ENCODE results near the gene BBX.

DNA sequence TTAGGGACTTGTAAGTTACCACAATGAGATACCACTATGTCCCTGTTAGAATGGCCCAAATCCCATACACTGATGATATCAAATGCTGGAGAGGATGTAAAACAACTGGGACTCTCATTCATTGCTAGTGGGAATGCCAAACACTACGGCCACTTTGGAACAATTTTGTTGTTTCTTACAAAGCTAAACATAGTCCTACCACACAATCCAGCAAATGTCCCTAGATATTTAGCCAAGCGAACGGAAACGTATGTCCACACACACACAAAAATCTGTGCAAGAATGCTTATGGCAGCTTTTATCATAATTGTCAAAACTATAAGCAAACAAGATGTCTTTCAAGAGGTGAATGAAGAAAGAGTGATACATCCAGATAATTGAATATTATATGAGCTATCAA, 296.9 kb downstream of the BBX start:
- TF ChIP-seq ZNF790 (CRISPR knock-in tag; IDR thresholded peaks at IDR 0.05; ENCODE audit: borderline replicate concordance) (no peak), YY1 (IDR thresholded peaks at IDR 0.05; ENCODE audit: insufficient read depth, insufficient replicate concordance, low read depth, low read length) (no peak), SNAPC2 (CRISPR knock-in tag; IDR thresholded peaks at IDR 0.05) (no peak), ZNF740 (CRISPR knock-in tag; IDR thresholded peaks at IDR 0.05) (no peak), ZBTB10 (CRISPR knock-in tag; IDR thresholded peaks at IDR 0.05; ENCODE audit: borderline replicate concordance) (no peak)
